SK-N-SH (cell line): ENCODE data around the gene IST1. TPM values are rescaled to one million over a fixed set of nuclear protein-coding genes. Genes with fewer than 3 reads are reported as not detected.
A peak's percentile ranks its signal among the peaks of the same experiment; 100 is the strongest.

Experiments
- CTCF ChIA-PET: fragments of 300-600, 350-600 bp; formaldehyde crosslinking; extraction: SDS; loops from one replicate; lab custom pipeline; 2021; lab: Yijun Ruan, JAX
- POLR2A ChIA-PET: fragments of 350-600 bp; sonication (Branson Sonifier 250); formaldehyde crosslinking; extraction: SDS; loops from one replicate; lab custom pipeline; 2020; ENCODE audit warnings: antibody characterized with exemption, inconsistent platforms; lab: Yijun Ruan, JAX
- DNase-seq: peaks from one replicate; pipeline ENCODE4 v3.0.0; 2012
- H2AFZ ChIP-seq: fragments of 200-600 bp; sonication (generic); 2 replicates; pipeline ENCODE4 v1.8.1; 2016; ENCODE audit warnings: antibody characterized with exemption, mild to moderate bottlenecking, low read depth
- H3F3A ChIP-seq: fragments of 200-600 bp; sonication (generic); replicated peaks from 2 replicates; pipeline ENCODE3; 2016; ENCODE audit warnings: antibody characterized with exemption, mild to moderate bottlenecking; ENCODE audit not compliant: insufficient read depth
- H3K27ac ChIP-seq, 2 experiments: fragments of 200-500 bp in 1 of 2; fragments of 200-600 bp in 1 of 2; sonication (Bioruptor generic) in 1 of 2; sonication (generic), shearing (Covaris generic) in 1 of 2; 2 replicates each; pipeline versions ENCODE4 v1.5.1 to v1.6.1; 2014 to 2016; ENCODE audit warnings: low read depth in 2 of 2, inconsistent platforms in 1 of 2, low read length in 1 of 2, mild to moderate bottlenecking in 1 of 2, mixed read lengths in 1 of 2
- H3K27me3 ChIP-seq: fragments of 200-600 bp; sonication (generic), shearing (Covaris generic); 2 replicates; pipeline ENCODE4 v1.6.1; 2016; ENCODE audit warnings: mixed run types; ENCODE audit not compliant: insufficient read depth
- H3K36me3 ChIP-seq, 2 experiments: fragments of 200-500 bp in 1 of 2; fragments of 200-600 bp in 1 of 2; sonication (Bioruptor generic) in 1 of 2; sonication (generic) in 1 of 2; replicated peaks in 1 of 2; 2 replicates each; pipeline versions ENCODE3 to v1.5.1; 2014 to 2016; ENCODE audit warnings: low read length in 1 of 2, mild to moderate bottlenecking in 1 of 2; ENCODE audit not compliant: insufficient read depth in 2 of 2, control insufficient read depth in 1 of 2
- H3K4me1 ChIP-seq, 2 experiments: fragments of 200-500 bp in 1 of 2; fragments of 200-600 bp in 1 of 2; sonication (Bioruptor generic) in 1 of 2; sonication (generic), shearing (Covaris generic) in 1 of 2; 2 replicates each; pipeline versions ENCODE4 v1.5.1 to v1.6.1; 2014 to 2016; ENCODE audit warnings: low read depth in 1 of 2, low read length in 1 of 2, mixed run types in 1 of 2; ENCODE audit not compliant: insufficient read depth in 2 of 2, control insufficient read depth in 1 of 2
- H3K4me2 ChIP-seq: fragments of 200-600 bp; sonication (generic), shearing (Covaris generic); 2 replicates; pipeline ENCODE4 v1.6.1; 2017; ENCODE audit warnings: mixed run types
- H3K4me3 ChIP-seq, 2 experiments: fragments of 200-500 bp in 1 of 2; fragments of 200-600 bp in 1 of 2; sonication (Bioruptor generic) in 1 of 2; sonication (generic), shearing (Covaris generic) in 1 of 2; 2 replicates each; pipeline versions ENCODE4 v1.5.1 to v1.8.1; 2014 to 2016; ENCODE audit warnings: low read depth in 2 of 2, inconsistent platforms in 1 of 2, low read length in 1 of 2, mild to moderate bottlenecking in 1 of 2, mixed read lengths in 1 of 2, moderate library complexity in 1 of 2
- H3K79me2 ChIP-seq: fragments of 200-600 bp; sonication (generic); 2 replicates; pipeline ENCODE4 v1.8.1; 2017; ENCODE audit warnings: mild to moderate bottlenecking; ENCODE audit not compliant: insufficient read depth
- H3K9ac ChIP-seq: fragments of 200-600 bp; sonication (generic); 2 replicates; pipeline ENCODE4 v1.6.1; 2017; ENCODE audit warnings: mixed run types
- H3K9me2 ChIP-seq: fragments of 200-600 bp; sonication (generic); 2 replicates; pipeline ENCODE4 v1.6.1; 2017; ENCODE audit warnings: mixed run types
- H3K9me3 ChIP-seq: fragments of 200-600 bp; sonication (generic); 2 replicates; pipeline ENCODE4 v1.6.1; 2017; ENCODE audit warnings: mixed run types, mild to moderate bottlenecking, moderate library complexity
- H4K20me1 ChIP-seq: fragments of 200-600 bp; sonication (generic); 2 replicates; pipeline ENCODE4 v1.6.1; 2017; ENCODE audit warnings: mild to moderate bottlenecking, mixed run types; ENCODE audit not compliant: insufficient read depth
- CHD2 ChIP-seq: fragments of 150-350 bp; IDR thresholded peaks from 2 replicates; pipeline ENCODE4 v1.6.1; 2018; ENCODE audit warnings: low read length; ENCODE audit not compliant: partially characterized antibody
- CTCF ChIP-seq: fragments of 200-600 bp; sonication (generic); IDR thresholded peaks from 2 replicates; pipeline ENCODE4 v1.6.1; 2017; ENCODE audit warnings: antibody characterized with exemption, mild to moderate bottlenecking, moderate library complexity
- EZH2phosphoT487 ChIP-seq: fragments of 200-600 bp; sonication (generic); IDR thresholded peaks from 2 replicates; pipeline ENCODE4 v1.6.1; 2017; ENCODE audit warnings: low read depth, mixed run types, mild to moderate bottlenecking, antibody characterized with exemption, moderate library complexity, borderline replicate concordance
- FOSL2 ChIP-seq: IDR thresholded peaks from 2 replicates; pipeline ENCODE4 v1.4.0; 2012; ENCODE audit warnings: low read depth, mild to moderate bottlenecking, moderate library complexity, borderline replicate concordance
- FOXJ3 ChIP-seq: sonication (generic); formaldehyde crosslinking; IDR thresholded peaks from 2 replicates; pipeline ENCODE4 v1.5.1; 2020; ENCODE audit warnings: mild to moderate bottlenecking, missing genetic modification reagents
- FOXM1 ChIP-seq: IDR thresholded peaks from 2 replicates; pipeline ENCODE4 v1.4.0; 2012; ENCODE audit warnings: low read depth, mild to moderate bottlenecking
- GABPA ChIP-seq: IDR thresholded peaks from 2 replicates; pipeline ENCODE4 v1.4.0; 2012; ENCODE audit warnings: low read depth, mild to moderate bottlenecking
- IRF3 ChIP-seq: fragments of 150-350 bp; IDR thresholded peaks from 2 replicates; pipeline ENCODE4 v1.6.1; 2016; ENCODE audit warnings: mild to moderate bottlenecking, low read depth, low read length
- JUND ChIP-seq: IDR thresholded peaks from 2 replicates; pipeline ENCODE4 v1.4.0; 2012
- NRF1 ChIP-seq: IDR thresholded peaks from 2 replicates; pipeline ENCODE4 v1.6.1; 2012; ENCODE audit warnings: low read depth, mild to moderate bottlenecking, low read length
- PBX3 ChIP-seq: IDR thresholded peaks from 2 replicates; pipeline ENCODE4; 2012
- POLR2AphosphoS5 ChIP-seq: IDR thresholded peaks from 2 replicates; pipeline ENCODE4 v1.6.1; 2012; ENCODE audit warnings: low read depth, low read length
- RAD21 ChIP-seq: IDR thresholded peaks from 2 replicates; pipeline ENCODE4 v1.6.1; 2012; ENCODE audit warnings: mild to moderate bottlenecking, low read length
- RCOR1 ChIP-seq: fragments of 150-350 bp; IDR thresholded peaks from 2 replicates; pipeline ENCODE4 v1.6.1; 2017; ENCODE audit warnings: antibody characterized with exemption, low read length
- REST ChIP-seq: IDR thresholded peaks from 2 replicates; pipeline ENCODE4 v1.6.1; 2012; ENCODE audit warnings: mild to moderate bottlenecking, low read depth, low read length, moderate library complexity
- RFX5 ChIP-seq: IDR thresholded peaks from 2 replicates; pipeline ENCODE4 v1.6.1; 2012; ENCODE audit warnings: mild to moderate bottlenecking, improper control_type of control experiment, low read length
- RXRA ChIP-seq: IDR thresholded peaks from 2 replicates; pipeline ENCODE4 v1.4.0; 2012; ENCODE audit warnings: low read depth, mild to moderate bottlenecking, borderline replicate concordance
- SMC3 ChIP-seq: IDR thresholded peaks from 2 replicates; pipeline ENCODE4 v1.6.1; 2012; ENCODE audit warnings: low read depth, low read length, improper control_type of control experiment
- TCF12 ChIP-seq: IDR thresholded peaks from 2 replicates; pipeline ENCODE4 v1.4.0; 2012
- USF1 ChIP-seq: IDR thresholded peaks from 2 replicates; pipeline ENCODE4 v1.4.0; 2012; ENCODE audit warnings: low read depth, borderline replicate concordance
- YY1 ChIP-seq: IDR thresholded peaks from 2 replicates; pipeline ENCODE4 v1.4.0; 2012; ENCODE audit warnings: low read depth, mild to moderate bottlenecking
- WGBS: methylation state at CpG from one replicate; pipeline ENCODE4 v1.1.6; 2017; ENCODE audit warnings: low lambda C conversion rate; 5-methylcytosine and 5-hydroxymethylcytosine counted together
- polyA plus RNA-seq, 3 experiments: library from polyadenylated mRNA; depleted of rRNA; stranded (reverse); fragments of >200 nt; gene quantifications; 2 replicates each; pipeline ENCODE4 v1.2.3, GENCODE V29; 2012

IST1 gene
- polyA plus RNA-seq, 1 of the 3 experiments (the other 2 are of a cell fraction): 133 TPM

GRCh38 chr16:71882505-71883167, 12.7 kb upstream of the IST1 start (continued):
- no peak for TF ChIP-seq IRF3
- TF ChIP-seq, all 33 proteins: peak for 6

GRCh38 chr16:71883168-71883848, 12.0 kb upstream of the IST1 start:
- H3K27me3 ChIP-seq: no peaks in the 10 kb centered on the region
- POLR2A ChIA-PET: interaction anchor here (0.8 to 2.4 kb wide), 3 partner anchors 11 to 78 kb away, joined by 4 to 13 read pairs (median 5); partner anchors contain the start of gene IST1
- DNase-seq: no peak

More at GRCh38 chr16:71883168-71883848, 12.0 kb upstream of the IST1 start:
- H3K4me2 ChIP-seq: peak overlapping the region; percentile 69
- H3K9ac ChIP-seq: peak overlapping the region; percentile 91
- H2AFZ ChIP-seq: peak overlapping the region; percentile 99; the same call in 1 of the 2 replicates
- peaks cover 25 to 30% of the 10 kb centered on the region in 2 experiments for H3K36me3 ChIP-seq
- CTCF ChIA-PET: interaction anchor here (0.6 to 4.4 kb wide), 39 partner anchors 11 to 218 kb away, joined by 3 to 59 read pairs (median 4); partner anchors contain the start of genes ATXN1L and IST1
- H3K4me1 ChIP-seq: peaks cover 0 to 8% of the 10 kb centered on the region in 2 experiments; a peak in 2 of 4 replicates
- TF ChIP-seq CHD2 (no peak), EZH2phosphoT487 (no peak), RCOR1 (no peak), NRF1 (no peak), POLR2AphosphoS5 (no peak), REST (no peak), CTCF (no peak), USF1 (no peak), TCF12 (no peak), FOXJ3 (no peak), PBX3 (no peak), RFX5 (no peak), RAD21 (no peak), JUND (no peak), FOSL2 (no peak), FOXM1 (no peak), SMC3 (no peak), YY1 (no peak), RXRA (no peak), GABPA (no peak)
- H3K79me2 ChIP-seq: no peaks in the 10 kb centered on the region
- peaks cover 16% of the 10 kb centered on the region for H3F3A ChIP-seq
- no peaks in the 10 kb centered on the region for H3K9me3 ChIP-seq
- no peaks in the 10 kb centered on the region for H3K9me2 ChIP-seq
- WGBS: 1% methylated on average over 16 of the region's 46 CpGs
- peak overlapping the region; percentile 70 to 84; a peak in 3 of 4 replicates for H3K27ac ChIP-seq
- peak overlapping the region; percentile 88 to 97 for H3K4me3 ChIP-seq
- no peaks in the 10 kb centered on the region for H4K20me1 ChIP-seq
